DND-41 (cell line): ENCODE data around the gene SLC25A42.

Experiments
- ATAC-seq: fragments of 200-7000 bp; cut with Tn5 transposase; 3 replicates; pipeline ENCODE4 v1.9.1; 2021; ENCODE audit warnings: low read depth; ENCODE audit not compliant: insufficient read depth
- DNase-seq: peaks from one replicate; pipeline ENCODE4 v3.0.0-alpha.2; 2020
- H2AFZ ChIP-seq: 2 replicates; pipeline ENCODE4 v1.6.0; 2012; ENCODE audit warnings: low read depth, low read length
- H3K27ac ChIP-seq: 2 replicates; pipeline ENCODE4 v1.5.1; 2012; ENCODE audit warnings: low read length, inconsistent platforms
- H3K27me3 ChIP-seq: fragments of 200-600 bp; sonication (generic); 2 replicates; pipeline ENCODE4 v1.6.0; 2012; ENCODE audit warnings: low read length, mild to moderate bottlenecking, inconsistent platforms; ENCODE audit not compliant: insufficient read depth, poor library complexity
- H3K36me3 ChIP-seq: 2 replicates; pipeline ENCODE4 v1.5.1; 2012; ENCODE audit warnings: low read length, inconsistent platforms; ENCODE audit not compliant: insufficient read depth
- H3K4me1 ChIP-seq: 2 replicates; pipeline ENCODE4 v1.5.1; 2012; ENCODE audit warnings: mild to moderate bottlenecking, low read length; ENCODE audit not compliant: insufficient read depth
- H3K4me2 ChIP-seq: 2 replicates; pipeline ENCODE4 v1.6.0; 2012; ENCODE audit warnings: mild to moderate bottlenecking, moderate library complexity, low read length, inconsistent platforms; ENCODE audit not compliant: insufficient read depth
- H3K4me3 ChIP-seq, 2 experiments: fragments of 200-600 bp in 1 of 2; shearing (Covaris generic) in 1 of 2; 2 replicates each; pipeline ENCODE4 v1.5.1; 2012 to 2016; ENCODE audit warnings: inconsistent platforms in 2 of 2, low read length in 2 of 2, mild to moderate bottlenecking in 2 of 2, low read depth in 1 of 2, moderate library complexity in 1 of 2
- H3K79me2 ChIP-seq: 2 replicates; pipeline ENCODE4 v1.6.0; 2012; ENCODE audit warnings: low read length, inconsistent platforms; ENCODE audit not compliant: insufficient read depth
- H3K9ac ChIP-seq: 2 replicates; pipeline ENCODE4 v1.6.0; 2012; ENCODE audit warnings: low read depth, mild to moderate bottlenecking, inconsistent platforms, low read length, moderate library complexity
- H3K9me3 ChIP-seq: 2 replicates; pipeline ENCODE4 v1.5.1; 2012; ENCODE audit warnings: low read length, moderate library complexity, mild to moderate bottlenecking, inconsistent platforms; ENCODE audit not compliant: insufficient read depth, severe bottlenecking
- H4K20me1 ChIP-seq: 2 replicates; pipeline ENCODE4 v1.6.0; 2012; ENCODE audit warnings: low read length; ENCODE audit not compliant: insufficient read depth
- EZH2 ChIP-seq: IDR thresholded peaks from 3 replicates; pipeline ENCODE4 v1.6.1; 2012; ENCODE audit warnings: borderline replicate concordance, low read depth, mild to moderate bottlenecking, moderate library complexity, low read length, inconsistent platforms; ENCODE audit not compliant: severe bottlenecking
- TF ChIP-seq, protein P1 (sequence below): IDR thresholded peaks from 2 replicates; pipeline ENCODE4 v1.5.1; 2012; ENCODE audit warnings: borderline replicate concordance, low read length, moderate library complexity, mild to moderate bottlenecking; ENCODE audit not compliant: poor library complexity, severe bottlenecking; ENCODE audit errors: extremely low read depth

The SLC25A42 gene

DNA sequence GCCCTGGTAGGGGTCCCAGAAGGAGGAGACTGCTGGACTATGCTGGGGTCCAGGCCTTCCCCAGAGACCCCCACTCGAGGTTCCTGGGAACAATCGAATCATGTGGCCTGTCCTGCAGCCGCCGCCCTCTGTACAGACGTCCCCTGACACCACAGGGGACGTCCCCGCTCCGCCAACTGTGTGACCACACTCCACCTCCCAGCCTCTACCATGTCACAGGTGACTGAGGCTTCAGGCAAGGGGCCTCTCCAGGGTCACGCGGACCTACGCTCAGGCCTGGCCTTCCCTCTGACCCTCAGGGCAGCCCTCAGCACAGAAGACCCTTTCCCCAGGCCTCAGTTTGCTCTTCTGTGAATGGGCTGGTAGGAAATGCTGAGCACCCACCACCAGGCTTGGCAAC is 87.6 kb downstream of the SLC25A42 start:
- Histone ChIP-seq H3K4me1 (no peaks in the 10 kb centered on the region), H3K9me3 (no peaks in the 10 kb centered on the region), H3K4me2 (no peak overlapping the region), H3K4me3 (no peak overlapping the region), H3K36me3 (peaks cover 9% of the 10 kb centered on the region), H2AFZ (no peak overlapping the region), H3K27ac (no peak overlapping the region), H3K9ac (no peak overlapping the region), H4K20me1 (no peaks in the 10 kb centered on the region), H3K27me3 (no peaks in the 10 kb centered on the region), H3K79me2 (no peaks in the 10 kb centered on the region)
- TF ChIP-seq, protein P1, sequence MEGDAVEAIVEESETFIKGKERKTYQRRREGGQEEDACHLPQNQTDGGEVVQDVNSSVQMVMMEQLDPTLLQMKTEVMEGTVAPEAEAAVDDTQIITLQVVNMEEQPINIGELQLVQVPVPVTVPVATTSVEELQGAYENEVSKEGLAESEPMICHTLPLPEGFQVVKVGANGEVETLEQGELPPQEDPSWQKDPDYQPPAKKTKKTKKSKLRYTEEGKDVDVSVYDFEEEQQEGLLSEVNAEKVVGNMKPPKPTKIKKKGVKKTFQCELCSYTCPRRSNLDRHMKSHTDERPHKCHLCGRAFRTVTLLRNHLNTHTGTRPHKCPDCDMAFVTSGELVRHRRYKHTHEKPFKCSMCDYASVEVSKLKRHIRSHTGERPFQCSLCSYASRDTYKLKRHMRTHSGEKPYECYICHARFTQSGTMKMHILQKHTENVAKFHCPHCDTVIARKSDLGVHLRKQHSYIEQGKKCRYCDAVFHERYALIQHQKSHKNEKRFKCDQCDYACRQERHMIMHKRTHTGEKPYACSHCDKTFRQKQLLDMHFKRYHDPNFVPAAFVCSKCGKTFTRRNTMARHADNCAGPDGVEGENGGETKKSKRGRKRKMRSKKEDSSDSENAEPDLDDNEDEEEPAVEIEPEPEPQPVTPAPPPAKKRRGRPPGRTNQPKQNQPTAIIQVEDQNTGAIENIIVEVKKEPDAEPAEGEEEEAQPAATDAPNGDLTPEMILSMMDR = no peak
- TF ChIP-seq EZH2 = no peak
- DNase-seq = no peak
- ATAC-seq = no peak

DNA sequence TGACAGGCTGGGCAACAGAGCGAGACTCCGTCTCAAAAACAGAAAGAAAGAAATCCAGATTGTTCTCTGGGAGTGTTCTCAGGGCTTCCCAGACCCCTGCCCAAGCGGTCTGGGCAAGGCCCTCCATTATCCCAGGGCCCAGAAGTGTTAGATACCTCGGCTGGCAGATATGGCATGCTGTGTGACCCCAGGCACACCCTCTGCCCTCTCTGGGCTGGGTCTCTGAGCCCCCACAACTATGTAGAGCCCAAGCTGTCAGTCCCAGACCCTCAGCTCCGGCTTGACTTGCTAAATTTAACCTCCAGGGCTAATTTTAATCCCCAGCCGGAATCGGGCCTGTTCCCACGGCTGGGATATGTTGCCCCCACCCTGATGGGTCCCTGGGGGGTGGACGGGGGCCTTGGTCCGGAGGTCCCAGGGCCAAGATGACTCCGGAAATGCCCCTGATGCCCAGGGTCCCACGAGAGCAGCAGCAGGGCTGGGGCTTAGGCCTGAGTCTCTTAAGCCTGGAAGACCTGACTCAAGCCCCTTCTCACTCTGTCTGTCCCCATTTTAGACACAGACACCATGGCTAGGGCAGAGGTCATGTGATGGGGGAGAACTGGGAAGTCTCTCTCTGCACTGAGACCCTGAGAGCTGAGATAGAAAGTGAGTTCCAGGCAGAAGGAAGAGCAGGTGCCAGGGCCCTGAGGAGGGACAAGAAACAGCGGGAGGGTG is 89.0 kb downstream of the SLC25A42 start:
- no peaks in the 10 kb centered on the region for H3K4me1 ChIP-seq
- no peaks in the 10 kb centered on the region for H3K9me3 ChIP-seq
- no peak overlapping the region for H3K4me3 ChIP-seq
- no peaks in the 10 kb centered on the region for H3K27me3 ChIP-seq
- DNase-seq (no peak), ATAC-seq (no peak)
- H3K4me2 ChIP-seq = no peak overlapping the region
- no peak overlapping the region for H3K27ac ChIP-seq
- no peak for TF ChIP-seq EZH2
- TF ChIP-seq, protein P1 = no peak
- no peaks in the 10 kb centered on the region for H4K20me1 ChIP-seq
- no peak overlapping the region for H3K9ac ChIP-seq
- H3K79me2 ChIP-seq = no peaks in the 10 kb centered on the region
- H2AFZ ChIP-seq = no peak overlapping the region
- peaks cover 18% of the 10 kb centered on the region for H3K36me3 ChIP-seq

GRCh38 chr19:19154768-19155494 is 91.1 kb downstream of the SLC25A42 start:
- no peak overlapping the region for H3K4me3 ChIP-seq
- TF ChIP-seq, protein P1 = no peak
- no peak for TF ChIP-seq EZH2
- no peak overlapping the region for H2AFZ ChIP-seq
- H3K36me3 ChIP-seq = peaks cover 14% of the 10 kb centered on the region
- H3K9me3 ChIP-seq = no peaks in the 10 kb centered on the region
- H3K4me2 ChIP-seq = no peak overlapping the region
- DNase-seq (no peak), ATAC-seq (no peak)
- no peak overlapping the region for H3K27ac ChIP-seq
- no peak overlapping the region for H3K9ac ChIP-seq
- no peaks in the 10 kb centered on the region for H3K27me3 ChIP-seq
- H4K20me1 ChIP-seq = no peaks in the 10 kb centered on the region
- H3K79me2 ChIP-seq = no peaks in the 10 kb centered on the region
- no peaks in the 10 kb centered on the region for H3K4me1 ChIP-seq
